Ammon's horn (tissue), 1 donor: ENCODE measurements around the gene CMSS1.

ENCODE experiments used
- DNase-seq: peaks from one replicate; pipeline ENCODE4 v3.0.0-alpha.2; 2016; ENCODE audit warnings: low spot score

CMSS1 gene

DNA sequence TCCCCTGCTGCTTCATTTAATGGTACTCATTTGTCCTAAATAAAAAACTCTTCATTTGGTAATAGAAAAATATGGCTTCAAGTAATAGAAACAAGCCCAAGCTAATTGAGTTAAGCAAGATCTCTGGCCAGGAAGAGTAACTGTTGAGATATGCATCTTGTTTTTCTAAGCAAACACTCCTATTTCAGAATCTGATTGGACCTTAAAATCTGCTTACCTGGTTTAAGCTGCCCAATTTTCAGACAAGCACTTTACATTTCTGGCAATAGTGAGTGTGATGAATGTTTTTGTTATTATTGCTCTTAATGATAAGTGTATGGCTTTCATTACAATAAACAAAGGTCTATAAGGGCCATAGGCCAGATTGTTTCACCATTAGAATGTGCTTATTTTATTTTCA lies 86.2 kb downstream of the CMSS1 start:
- no peak for DNase-seq

DNA sequence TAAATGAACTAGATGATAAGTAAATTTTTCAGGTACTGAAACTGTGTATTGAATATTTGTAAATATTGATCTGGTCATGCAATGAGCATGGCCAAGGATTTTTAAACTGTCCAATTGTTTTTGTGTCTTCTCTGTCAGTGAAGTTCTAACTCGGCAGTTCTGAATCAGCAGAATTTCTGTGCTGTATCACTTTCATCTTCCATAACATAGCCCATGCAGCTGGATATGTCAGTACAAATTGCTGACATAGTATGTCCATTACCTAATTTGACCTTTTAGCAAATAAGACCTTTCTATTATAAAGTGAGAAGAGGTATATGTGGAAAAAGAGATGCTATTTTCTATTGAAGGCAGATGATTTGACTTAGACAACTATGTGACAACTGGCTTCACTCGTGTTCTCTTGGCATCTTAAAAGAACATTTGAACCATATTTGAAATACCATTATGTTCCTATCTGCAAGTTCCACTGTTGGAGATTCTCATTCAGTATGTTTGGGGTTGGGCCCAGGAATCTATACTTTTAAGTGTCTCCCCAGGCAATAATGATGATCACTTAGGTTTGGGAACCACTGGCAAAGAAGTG lies 90.4 kb downstream of the CMSS1 start:
- DNase-seq = no peak

DNA sequence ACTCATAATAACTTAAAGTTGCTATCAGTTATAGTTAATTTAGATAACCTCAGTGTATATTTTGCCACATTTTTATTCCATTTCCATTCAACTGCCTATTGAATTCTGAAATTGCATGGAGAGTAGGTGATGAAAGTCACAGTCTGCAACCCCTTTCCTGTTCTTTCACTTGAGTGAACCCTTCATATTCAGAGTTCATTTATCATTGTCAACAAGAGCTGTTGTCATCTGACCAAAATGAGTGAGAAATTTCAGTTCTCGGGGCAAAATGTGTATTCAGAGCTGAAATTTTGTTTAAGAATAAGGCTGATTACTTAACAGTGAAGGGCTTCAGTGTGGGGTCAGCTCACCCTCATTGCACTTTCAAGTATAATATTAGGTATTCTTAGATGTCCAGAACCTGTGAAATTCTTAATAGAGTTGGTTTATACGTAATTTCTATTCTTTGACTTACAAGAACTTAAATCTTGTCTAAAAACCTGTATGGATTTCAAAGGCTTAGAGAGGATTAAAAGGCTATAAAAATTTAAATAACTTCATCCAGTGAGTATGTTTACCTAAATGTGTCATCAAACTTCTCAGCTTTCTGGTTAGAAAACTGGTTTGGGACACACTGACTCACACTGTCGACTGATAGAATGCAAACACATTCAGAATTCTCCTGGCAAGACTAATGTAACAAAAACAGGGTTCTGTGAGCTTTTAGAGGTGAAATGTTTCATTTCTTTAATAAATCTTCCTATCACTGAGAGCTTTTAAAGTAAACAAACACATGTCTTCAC lies 92.2 kb downstream of the CMSS1 start:
- DNase-seq = no peak

DNA sequence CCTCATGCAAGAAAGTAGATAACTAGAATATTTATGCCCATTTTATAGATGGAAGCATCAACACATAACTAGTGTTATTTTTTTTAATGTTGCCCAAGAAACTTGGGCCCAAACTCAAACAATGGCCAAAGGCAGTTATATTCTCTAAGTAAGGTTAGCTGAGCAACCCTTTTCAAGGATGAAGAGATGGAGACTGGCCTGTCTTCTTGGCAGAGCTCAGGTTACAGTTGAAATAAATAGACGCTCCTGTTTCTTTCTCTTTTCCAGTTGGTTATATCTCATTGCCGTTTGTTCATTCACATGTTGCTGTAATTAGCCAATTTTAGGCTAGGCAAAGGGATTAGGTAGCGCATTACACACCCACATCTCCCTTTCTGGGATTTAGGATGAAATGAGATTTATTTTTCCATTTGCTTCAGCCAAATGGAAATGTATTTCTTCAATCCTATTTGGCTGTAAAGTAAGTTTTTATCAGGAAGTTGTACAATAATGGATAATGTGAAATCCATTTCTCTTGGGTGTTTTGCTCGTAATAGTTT lies 93.2 kb downstream of the CMSS1 start:
- DNase-seq = no peak

DNA sequence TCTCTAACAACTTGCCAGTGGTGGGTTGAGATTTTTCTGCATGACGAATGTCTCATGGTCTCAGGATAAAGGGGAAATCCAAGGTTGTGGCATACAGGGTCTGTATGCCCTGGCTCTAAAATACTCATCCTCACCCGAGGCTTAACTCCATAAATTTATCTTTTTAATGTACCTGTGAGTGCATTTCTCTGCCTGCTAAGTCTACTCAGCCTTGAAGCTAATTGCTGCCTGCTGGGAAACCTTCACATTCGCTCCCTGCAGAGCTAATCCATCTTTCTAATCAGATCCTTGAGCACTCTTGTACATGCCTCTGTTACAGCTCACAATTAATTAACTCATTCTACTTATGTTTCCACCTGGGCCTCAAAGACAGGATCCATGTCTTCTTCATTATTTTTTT lies 93.8 kb downstream of the CMSS1 start:
- DNase-seq = no peak

DNA sequence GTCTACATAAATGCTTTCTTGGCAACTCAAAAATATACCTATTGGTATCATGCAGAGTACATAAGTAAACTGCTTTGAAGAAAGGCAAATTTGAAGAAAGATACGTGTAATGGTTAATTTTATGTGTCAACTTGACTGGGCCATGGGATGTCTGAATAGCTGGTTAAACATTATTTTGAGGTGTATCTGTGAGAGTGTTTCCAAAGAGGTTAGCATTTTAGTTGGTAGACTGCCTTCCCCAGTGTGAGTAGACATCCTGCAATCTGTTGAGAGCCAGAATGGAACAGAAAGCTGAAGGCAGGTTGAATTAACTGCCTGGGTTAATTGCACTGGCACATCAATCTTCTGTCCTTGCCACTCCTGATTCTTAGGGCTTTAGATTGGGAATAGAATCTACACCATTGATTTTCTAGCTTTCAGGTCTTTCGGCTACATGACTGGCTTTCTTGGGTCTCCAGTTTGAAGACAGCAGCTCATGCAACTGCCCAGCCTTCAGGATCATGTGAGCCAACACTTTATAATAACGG lies 98.3 kb downstream of the CMSS1 start:
- DNase-seq = no peak

DNA sequence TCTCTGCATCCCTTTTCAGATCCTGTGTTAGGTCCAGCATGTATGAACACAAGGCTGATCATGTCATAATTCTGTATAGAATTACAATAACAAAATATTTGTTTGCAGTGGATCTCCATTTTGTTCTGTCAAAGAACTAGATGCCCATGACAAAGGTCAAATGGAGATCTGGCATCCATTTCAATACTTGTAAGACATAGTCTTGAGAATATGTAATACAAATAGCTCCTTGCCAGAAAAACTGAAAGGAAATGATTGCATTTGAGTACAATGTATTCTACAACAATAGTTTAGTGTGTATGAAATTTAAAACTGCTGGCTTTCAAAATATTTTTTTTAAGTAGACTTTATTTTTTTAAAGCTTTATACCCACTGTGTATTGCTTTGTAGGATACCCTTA lies 101.1 kb downstream of the CMSS1 start:
- no peak for DNase-seq

DNA sequence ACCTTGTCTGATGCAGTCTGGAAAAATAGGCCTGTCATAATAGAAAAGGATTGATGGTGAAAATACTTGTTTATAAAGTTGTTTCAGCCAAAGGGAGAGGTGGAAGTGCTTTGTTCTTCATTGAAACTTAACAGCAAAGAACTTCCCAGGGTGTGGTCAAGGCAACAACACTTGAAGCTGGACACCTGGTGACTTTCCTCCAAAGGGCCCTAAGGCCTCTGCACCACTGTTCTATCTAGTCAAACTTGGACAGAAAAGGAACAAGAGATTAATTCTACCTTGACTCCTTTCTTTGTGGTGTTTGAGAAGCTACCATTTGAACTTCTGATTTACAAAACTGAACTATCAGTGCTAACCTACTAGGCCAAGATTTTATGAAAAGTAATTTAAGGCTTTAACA lies 102.0 kb downstream of the CMSS1 start:
- DNase-seq = no peak

DNA sequence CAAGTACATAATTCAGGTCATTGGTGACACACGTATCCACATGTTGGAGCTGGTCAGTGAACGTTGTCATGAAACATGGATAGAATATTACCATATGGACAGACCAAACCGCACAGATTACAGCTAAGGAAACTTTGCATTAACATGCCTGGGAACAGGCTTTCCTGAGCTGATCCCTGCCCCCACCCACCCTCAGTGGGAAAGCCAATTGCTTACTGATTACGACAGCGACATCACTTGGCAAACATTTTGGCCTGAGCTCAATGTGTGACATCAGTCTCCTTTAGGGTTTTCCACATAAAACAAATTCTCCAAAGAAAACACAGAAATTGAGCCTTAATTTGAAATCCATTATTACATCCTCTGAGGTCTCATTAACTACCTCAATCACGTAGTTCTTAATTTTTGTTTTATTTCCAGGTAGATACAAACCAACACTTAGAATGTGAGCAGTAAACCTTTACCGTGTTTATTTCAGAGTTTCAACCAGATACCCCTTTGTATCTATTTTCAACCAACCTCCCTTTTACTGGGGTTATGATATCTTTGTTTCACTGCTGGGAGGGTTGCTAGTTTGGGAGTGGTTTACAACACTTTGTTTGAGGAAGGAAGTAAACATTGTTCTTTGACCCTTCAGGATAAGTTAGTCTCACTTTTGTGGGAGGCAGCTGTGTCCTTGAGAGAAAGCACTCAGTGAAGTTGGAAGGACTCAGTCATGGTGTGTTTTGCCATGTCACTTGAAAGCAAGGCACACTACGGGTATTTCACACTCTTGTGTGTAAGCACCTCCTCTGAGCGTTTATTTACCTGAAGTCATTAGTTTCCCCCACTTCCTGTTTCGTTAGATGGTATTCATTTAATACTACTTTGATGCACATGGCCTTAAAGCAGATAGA lies 103.1 kb downstream of the CMSS1 start:
- peak; percentile 53 for DNase-seq

DNA sequence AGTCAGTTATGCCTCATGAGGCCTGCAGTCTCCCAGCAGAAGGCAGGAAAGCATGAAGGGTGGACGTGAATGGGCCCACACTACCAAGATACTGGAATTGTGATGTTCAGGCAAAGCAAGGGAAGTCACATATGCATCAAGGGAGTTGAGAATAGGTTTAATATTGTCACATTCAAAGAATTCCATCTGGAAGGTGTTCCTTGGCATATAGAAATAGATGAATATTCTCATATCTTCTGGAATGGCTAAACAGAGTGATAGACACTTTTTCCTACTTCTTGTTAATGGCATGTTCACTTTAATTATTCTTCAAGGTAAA lies 103.7 kb downstream of the CMSS1 start:
- no peak for DNase-seq

DNA sequence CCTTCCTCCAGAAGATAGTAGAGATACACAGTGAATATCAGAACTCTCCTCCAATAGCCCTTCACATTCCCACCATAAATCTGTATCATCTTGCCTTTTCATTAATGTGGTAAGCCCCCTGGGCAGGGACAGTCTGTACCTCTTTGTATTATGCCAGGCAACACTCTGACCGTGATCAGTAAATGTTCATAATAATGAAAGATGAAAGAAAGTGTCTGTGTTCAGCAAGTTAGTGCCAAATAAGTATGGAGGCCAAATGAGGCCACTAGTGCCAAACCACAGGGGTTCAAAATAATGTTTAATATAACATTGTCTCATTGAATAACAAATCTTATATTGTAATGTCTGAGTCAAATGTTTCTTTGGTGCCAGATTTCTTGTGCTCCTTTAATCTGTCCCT lies 104.3 kb downstream of the CMSS1 start:
- no peak for DNase-seq

DNA sequence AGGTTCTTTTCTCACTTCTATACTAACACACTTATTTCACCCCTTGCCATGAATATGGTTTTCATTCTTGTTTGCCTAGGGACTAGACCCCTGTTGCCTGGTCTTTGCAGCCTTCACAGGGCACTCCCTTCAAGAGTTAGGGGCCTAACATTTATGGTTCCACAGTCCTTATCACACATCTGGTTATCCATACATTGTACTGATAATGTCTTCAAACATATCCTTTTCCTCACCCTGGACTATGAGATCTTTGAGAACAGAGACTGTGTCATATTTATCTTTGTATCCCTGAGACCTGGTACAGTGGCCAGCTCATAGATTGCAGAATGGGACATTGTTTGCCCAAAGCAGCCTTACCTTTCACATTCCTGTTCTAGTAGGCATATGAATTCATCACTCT lies 106.2 kb downstream of the CMSS1 start:
- DNase-seq = no peak

DNA sequence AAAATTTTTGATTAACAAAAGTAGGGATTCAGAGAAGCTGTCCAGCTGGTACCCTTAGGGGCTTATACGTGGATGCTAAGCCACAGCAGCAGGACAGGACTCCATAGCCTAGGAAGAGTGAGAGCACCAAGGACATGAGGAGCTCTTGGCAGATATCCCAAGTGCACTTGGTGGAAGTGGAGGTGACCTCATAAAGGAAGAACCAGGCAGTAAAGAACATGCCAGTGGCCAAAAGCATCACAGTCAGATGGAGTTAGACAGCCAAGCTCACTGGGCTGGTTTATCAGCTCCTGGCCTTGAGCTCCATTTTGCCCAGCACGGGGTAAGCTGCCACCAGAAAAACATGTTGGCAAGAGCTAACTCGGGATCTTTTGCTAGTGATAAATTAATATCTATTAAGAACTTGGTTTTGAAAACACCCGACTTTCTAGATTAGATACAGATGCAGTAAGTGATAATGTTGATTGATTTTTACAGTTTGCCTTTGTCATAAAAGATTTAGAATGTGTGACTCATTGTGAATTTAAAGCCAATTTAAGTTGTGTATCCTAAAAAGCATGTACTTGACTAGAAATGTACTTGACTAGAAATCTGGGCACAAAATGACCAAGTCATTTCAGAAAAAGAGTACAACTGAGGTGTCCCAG lies 108.0 kb downstream of the CMSS1 start:
- DNase-seq = no peak

DNA sequence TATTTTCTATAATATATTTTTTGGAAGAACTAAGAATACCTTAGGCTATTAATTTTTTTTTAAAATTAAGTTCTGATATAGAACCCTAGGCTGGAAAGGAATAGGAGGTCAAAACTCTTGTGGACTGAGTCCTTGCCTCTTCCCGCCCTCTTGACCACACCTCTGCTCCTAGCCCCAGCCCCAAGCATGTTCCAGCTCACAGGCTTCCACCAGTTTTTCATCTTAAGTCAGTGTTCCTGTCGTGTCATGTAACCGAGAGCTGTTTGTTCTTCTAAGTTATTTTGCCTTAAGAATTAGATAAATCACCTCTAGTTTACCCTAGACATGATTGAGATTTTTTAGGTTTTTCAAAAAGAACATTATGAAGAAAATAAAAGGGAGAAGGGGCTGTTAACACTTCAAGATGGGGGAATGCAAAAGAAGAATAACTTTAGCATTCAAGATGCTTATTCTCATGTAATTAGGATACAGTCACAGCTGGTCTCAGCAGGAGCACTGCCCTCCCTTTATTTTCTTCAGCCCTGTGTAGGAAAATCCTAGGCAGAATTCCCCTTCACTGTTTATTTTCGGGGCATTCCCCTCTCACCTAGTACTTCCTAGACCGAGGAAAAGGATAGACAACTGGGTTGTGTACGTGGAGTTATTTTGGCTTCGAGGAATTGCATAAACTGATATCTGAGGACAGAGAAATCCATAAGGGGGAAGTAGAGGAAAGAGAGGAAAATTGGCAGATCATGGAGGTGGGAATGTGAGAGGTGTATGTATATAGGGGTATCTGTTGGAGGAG lies 110.2 kb downstream of the CMSS1 start:
- DNase-seq = no peak

DNA sequence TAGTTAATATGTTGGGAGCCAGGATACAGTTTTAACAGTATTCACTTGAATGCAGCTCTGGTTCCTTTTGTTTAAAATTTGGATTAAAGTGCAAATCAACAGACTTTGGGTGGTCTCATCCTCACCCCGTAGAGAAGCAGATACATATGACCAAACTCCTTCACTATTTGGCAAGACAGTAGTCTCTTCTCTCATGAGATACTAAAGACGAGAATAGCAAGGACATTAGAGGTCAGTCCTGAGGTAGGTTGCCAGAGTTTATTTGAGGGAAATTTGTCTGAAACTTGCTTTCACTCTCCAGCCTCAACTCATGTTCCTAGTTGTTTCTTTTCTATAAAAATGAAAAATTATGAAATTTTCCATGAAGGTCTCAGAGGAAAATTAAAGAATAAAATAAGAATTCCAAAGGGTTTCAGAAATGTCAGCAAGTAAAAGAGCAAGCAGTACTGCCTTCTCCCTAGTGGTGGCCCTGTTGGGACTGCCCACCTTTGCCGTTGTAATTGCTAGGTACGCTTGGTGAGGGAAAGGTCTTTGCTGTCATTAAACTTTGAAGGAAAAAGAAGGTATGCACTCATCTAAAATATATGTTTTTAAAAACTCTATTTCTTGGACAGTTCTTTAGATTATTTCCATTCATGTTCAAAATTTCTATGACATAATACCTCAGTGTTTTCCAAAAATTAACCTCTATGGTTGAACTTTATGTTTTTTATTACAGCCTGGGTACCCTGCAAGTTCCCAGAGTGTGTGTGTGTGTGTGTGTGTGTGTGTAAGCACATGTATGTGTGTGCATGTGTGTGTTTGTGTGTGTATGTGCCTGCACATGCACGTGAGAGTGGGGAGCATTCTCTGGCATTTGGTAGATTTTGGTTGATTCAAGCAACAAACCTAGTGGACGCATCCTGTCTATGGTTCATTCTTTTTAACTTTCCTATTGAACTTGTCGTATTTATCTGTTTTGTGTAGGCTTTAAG lies 111.4 kb downstream of the CMSS1 start:
- DNase-seq = no peak

DNA sequence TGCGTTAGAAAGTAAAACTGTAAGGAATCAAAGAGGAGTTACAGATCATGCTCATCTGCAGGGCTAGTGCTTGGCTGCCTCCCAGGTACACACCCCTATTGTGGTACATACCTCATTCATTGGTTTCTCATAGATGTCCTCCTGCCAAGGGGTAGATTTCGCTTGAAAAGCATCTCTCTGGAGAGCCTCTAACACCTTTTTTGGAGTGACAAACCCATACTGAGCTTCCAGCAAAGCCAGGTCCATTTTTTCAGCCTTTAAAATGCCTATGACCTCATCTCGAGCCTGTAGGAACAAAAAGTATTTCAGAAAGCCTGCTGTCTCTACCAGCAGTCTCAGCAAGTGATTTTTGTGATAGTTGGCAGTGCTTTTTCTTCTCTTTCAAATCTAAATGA lies 112.1 kb downstream of the CMSS1 start:
- peak; percentile 14 for DNase-seq

DNA sequence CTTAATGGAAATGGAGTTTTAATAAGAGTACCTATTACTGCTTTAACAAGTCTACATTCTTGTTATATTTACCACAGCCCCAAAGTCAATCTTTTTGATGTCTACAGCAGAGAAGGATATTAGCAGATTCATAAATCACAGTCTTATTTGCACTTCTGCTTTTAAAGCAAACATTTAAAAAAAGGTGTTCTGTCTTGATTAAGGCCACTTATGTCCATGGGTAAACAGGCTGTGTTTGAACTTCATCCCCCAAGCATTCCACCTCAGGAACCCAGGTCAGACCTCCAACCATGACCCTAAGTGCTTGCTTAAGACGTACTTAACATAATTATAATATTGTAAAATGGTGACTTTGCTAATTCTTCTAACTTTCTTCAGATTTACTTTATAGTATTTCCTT lies 113.4 kb downstream of the CMSS1 start:
- DNase-seq = no peak

DNA sequence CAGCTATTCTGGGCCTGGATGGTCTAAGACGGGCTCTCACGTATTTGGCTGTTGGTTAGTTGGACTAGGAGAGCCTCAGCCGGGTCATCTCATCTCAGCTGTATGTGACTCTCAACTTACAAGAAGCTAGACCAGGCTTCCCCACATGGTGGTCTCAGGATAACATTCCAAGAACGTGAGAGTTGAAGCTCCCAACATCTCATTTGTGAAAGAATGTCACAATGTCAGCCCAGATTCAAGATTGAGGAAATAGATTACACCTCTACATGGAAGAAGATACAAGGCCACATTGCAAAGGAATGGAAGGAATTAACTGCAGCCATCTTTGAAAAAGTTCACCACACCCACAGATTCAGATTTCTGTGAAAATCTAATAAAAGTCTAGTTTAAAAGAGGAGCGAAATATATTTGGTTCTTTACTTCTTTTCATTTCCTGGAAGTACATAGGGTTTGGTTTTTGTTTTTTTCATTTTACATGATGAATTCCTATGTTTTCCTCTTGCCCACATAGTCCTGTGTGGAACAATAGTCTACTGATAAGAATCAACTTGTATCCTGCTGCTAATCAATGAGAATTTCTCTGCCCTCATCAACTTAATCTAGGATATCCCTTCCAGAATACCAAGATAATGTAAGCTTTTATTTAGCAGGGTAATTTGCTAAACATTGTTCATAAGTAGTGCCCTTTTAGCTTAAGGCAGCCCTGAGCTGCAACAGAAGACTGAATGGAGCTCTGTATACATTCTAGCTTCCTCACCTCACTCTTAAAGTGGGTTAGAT lies 116.5 kb downstream of the CMSS1 start:
- DNase-seq = no peak
